ENCODE data around the gene URB2.

DNA sequence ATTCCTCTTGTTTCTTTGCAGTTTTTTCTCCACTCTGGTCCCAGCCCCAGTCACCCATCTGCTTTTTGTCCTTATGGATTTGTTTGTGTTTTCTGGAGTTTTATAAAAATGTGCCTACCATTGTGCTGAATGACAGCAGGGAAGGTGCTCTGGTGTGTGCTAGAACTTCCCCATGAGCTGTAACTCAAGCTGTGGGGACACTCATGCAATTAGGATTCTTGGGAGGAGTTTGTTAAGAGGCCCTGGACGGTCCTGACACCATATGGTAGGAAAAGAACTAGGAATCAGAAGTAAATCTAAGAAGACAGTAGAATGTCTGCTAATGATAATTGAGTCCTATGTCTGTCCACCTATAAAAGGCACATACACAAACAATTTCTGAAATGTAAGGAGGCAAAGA lies 27.4 kb downstream of the URB2 start:
- TF ChIP-seq, protein P1, sequence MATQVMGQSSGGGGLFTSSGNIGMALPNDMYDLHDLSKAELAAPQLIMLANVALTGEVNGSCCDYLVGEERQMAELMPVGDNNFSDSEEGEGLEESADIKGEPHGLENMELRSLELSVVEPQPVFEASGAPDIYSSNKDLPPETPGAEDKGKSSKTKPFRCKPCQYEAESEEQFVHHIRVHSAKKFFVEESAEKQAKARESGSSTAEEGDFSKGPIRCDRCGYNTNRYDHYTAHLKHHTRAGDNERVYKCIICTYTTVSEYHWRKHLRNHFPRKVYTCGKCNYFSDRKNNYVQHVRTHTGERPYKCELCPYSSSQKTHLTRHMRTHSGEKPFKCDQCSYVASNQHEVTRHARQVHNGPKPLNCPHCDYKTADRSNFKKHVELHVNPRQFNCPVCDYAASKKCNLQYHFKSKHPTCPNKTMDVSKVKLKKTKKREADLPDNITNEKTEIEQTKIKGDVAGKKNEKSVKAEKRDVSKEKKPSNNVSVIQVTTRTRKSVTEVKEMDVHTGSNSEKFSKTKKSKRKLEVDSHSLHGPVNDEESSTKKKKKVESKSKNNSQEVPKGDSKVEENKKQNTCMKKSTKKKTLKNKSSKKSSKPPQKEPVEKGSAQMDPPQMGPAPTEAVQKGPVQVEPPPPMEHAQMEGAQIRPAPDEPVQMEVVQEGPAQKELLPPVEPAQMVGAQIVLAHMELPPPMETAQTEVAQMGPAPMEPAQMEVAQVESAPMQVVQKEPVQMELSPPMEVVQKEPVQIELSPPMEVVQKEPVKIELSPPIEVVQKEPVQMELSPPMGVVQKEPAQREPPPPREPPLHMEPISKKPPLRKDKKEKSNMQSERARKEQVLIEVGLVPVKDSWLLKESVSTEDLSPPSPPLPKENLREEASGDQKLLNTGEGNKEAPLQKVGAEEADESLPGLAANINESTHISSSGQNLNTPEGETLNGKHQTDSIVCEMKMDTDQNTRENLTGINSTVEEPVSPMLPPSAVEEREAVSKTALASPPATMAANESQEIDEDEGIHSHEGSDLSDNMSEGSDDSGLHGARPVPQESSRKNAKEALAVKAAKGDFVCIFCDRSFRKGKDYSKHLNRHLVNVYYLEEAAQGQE (IDR thresholded peaks at IDR 0.05; ENCODE audit: insufficient read depth in 1 of 2, low read depth in 2 of 2, low read length in 1 of 2): no peak
- TF ChIP-seq SIN3A (IDR thresholded peaks at IDR 0.05; ENCODE audit: borderline replicate concordance, insufficient read depth, low read depth, low read length): no peak
- no peak for TF ChIP-seq TCF7L2 (IDR thresholded peaks at IDR 0.05; ENCODE audit: low read depth, low read length)
- TF ChIP-seq POLR2AphosphoS5 (IDR thresholded peaks at IDR 0.05; ENCODE audit: low read depth, low read length): no peak

Measured in Panc1 (cell line).